ENCODE data around the gene SYNC. TPM values are rescaled to one million over a fixed set of nuclear protein-coding genes. Genes with fewer than 3 reads are reported as not detected.

SYNC gene
- total and polyA plus RNA-seq, 2 of the 8 experiments (the other 6 are each of a cell fraction or from before 2014, with no cell fraction given), result 0.06 to 0.17 TPM

DNA sequence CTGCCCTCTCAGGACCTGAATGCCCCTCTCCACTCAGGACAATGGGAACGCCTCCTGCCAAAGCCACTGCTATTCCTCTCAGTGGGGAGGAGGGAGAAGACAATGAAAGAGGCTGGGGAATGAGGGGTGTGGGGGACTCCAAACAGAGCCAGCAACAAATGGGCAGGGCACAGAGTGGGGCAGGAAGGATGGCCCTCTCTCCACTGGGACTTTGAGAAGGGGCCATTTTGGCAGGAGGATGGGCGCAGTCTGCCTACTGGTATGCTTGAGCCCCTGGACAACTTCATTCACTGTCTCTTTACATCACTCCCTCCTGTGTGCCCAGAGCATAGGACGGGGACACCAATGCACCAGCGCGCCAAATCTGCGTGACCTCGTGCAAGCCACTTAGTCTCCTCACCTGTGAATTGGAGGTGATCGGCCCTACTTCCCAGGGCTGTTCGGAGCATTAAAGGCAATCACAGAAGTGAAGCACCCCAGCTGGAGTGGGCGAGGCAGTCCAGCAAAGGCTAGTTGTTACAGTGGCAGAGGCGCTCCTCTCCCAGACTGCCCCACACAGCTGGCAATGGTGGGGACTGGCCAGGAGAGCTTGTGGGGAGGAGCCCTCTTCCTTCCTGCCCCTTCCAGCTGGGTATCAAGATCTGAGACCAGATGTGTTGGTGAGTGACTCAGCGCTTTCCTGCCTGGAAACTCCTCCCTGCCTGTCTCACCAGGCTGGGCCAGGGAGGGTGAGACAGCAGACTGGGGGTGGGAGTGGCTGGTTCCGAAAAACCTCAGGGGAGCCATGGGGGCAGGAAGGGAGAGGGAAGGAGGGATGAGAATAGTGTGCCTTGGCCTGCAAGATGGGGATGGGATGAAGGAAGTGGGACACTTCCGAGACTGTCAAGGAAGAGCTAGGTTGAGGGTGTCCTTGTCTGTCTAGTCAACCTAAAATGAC, 22.4 kb upstream of the SYNC start:
- Histone ChIP-seq H2BK12ac (ENCODE audit: low read depth, low read length) (peak overlapping the region; percentile 99), H3K79me2 (ENCODE audit: control insufficient read depth in 1 of 2, insufficient read depth in 2 of 2, low read length in 2 of 2) (no peaks in the 10 kb centered on the region), H2AFZ (ENCODE audit: low read length) (peak overlapping the region; percentile 83), H3K36me3 (ENCODE audit: control insufficient read depth in 2 of 4, insufficient read depth in 4 of 4, low read length in 3 of 4) (no peaks in the 10 kb centered on the region; a peak in 1 of 8 replicates), H4K8ac (ENCODE audit: extremely low read depth, insufficient read depth, low read length) (no peak overlapping the region), H2BK15ac (ENCODE audit: low read length) (peak overlapping the region; percentile 100), H4K20me1 (replicated peaks in 1 of 2; ENCODE audit: control insufficient read depth in 1 of 2, insufficient read depth in 2 of 2, low read length in 2 of 2) (no peaks in the 10 kb centered on the region), H3K23me2 (ENCODE audit: low read depth, low read length) (no peaks in the 10 kb centered on the region), H3K27me3 (replicated peaks in 1 of 4; ENCODE audit: control insufficient read depth in 3 of 4, extremely low read depth in 1 of 4, insufficient read depth in 3 of 4, low read length in 3 of 4) (no peaks in the 10 kb centered on the region; a peak in 1 of 7 replicates), H3K79me1 (ENCODE audit: low read depth, low read length) (no peaks in the 10 kb centered on the region), H4K5ac (ENCODE audit: insufficient read length, low read depth, low read length) (peak overlapping the region; percentile 13), H2BK120ac (replicated peaks; ENCODE audit: low read depth, low read length) (peak overlapping the region; percentile 66), H3K14ac (ENCODE audit: insufficient read length) (no peak overlapping the region), H2AK5ac (ENCODE audit: low read depth, low read length) (peak overlapping the region; percentile 46), H3K27ac (ENCODE audit: low read depth, low read length) (peak overlapping the region; percentile 49; the same call in 1 of the 2 replicates), H3K18ac (ENCODE audit: extremely low read depth, low read length) (peak overlapping the region; percentile 97), H3K9me3 (ENCODE audit: insufficient read depth in 2 of 2, low read depth in 1 of 2, low read length in 1 of 2) (no peaks in the 10 kb centered on the region), H2BK5ac (ENCODE audit: low read depth, low read length) (peak overlapping the region; percentile 92; the same call in 1 of the 2 replicates), H4K91ac (replicated peaks; ENCODE audit: insufficient read length, low read length) (peak overlapping the region; percentile 98), H3K4ac (replicated peaks; ENCODE audit: insufficient read length, low read depth, low read length) (peak overlapping the region; percentile 69), H3K9ac (replicated peaks in 1 of 4; ENCODE audit: extremely low read depth in 1 of 4, low read depth in 3 of 4, low read length in 3 of 4) (no peak overlapping the region; a peak in 1 of 7 replicates), H3K4me1 (replicated peaks in 1 of 4; ENCODE audit: control insufficient read depth in 3 of 4, insufficient read depth in 4 of 4, low read length in 3 of 4) (peaks cover 3 to 13% (median 13%) of the 10 kb centered on the region in 4 experiments), H3K23ac (ENCODE audit: insufficient read length) (no peak overlapping the region), H3K56ac (replicated peaks; ENCODE audit: insufficient read length, low read depth, low read length) (no peak overlapping the region), H3K4me3 (ENCODE audit: extremely low read depth in 1 of 4, insufficient read depth in 2 of 4, low read depth in 3 of 4, low read length in 4 of 4) (no peak overlapping the region), H3K4me2 (ENCODE audit: insufficient read depth in 1 of 2, low read depth in 2 of 2, low read length in 2 of 2) (peak overlapping the region; percentile 24 to 28; a peak in 3 of 4 replicates), H2BK20ac (ENCODE audit: low read length) (peak overlapping the region; percentile 99)
- ChIA-PET POLR2A (ENCODE audit: partially characterized antibody) (interaction anchor here (0.6 to 1.4 kb wide), 9 partner anchors 17 to 58 kb away, joined by 3 to 9 read pairs (median 3); no protein-coding TSS in a partner anchor), CTCF (ENCODE audit: partially characterized antibody) (interaction anchor here (0.8 to 4.9 kb wide), 9 partner anchors 8 to 477 kb away, joined by 3 to 23 read pairs (median 3); no protein-coding TSS in a partner anchor)
- FAIRE-seq (no peak), DNase-seq (ENCODE audit: low read depth in 1 of 2, low spot score in 2 of 2) (peak in 1 of 2 experiments; percentile 56)
- 82% methylated on average over 13 of the region's 14 CpGs; no CpG with 5 or more reads in 1 of the 2 experiments for WGBS, 2 experiments (ENCODE audit: extremely low coverage in 1 of 2, insufficient coverage in 1 of 2, insufficient read length in 1 of 2, insufficient replicate concordance in 2 of 2, low coverage in 1 of 2, low lambda C conversion rate in 2 of 2, missing lambda C conversion rate in 1 of 2)
- TF ChIP-seq SIX5 (IDR thresholded peaks at IDR 0.05; ENCODE audit: low read depth, low read length), result no peak
- no peak for TF ChIP-seq GABPA (IDR thresholded peaks at IDR 0.05; ENCODE audit: borderline replicate concordance, insufficient read depth, low read length)
- no peak for TF ChIP-seq POU5F1 (IDR thresholded peaks at IDR 0.05; ENCODE audit: low read depth, low read length)
- no peak for TF ChIP-seq BRCA1 (IDR thresholded peaks at IDR 0.05; ENCODE audit: low read depth, low read length)
- 0 out of 2 replicates have a peak, but pooled peaks have one; percentile 23 for TF ChIP-seq TCF12 (IDR thresholded peaks at IDR 0.05; ENCODE audit: low read depth, low read length)
- TF ChIP-seq BCL11A (IDR thresholded peaks at IDR 0.05; ENCODE audit: low read depth in 2 of 2, low read length in 2 of 2), result no peak
- TF ChIP-seq SIRT6 (IDR thresholded peaks at IDR 0.05; ENCODE audit: low read length), result no peak
- peak; percentile 98 for TF ChIP-seq BACH1 (IDR thresholded peaks at IDR 0.05; ENCODE audit: low read length)
- TF ChIP-seq KDM4A (IDR thresholded peaks at IDR 0.05; ENCODE audit: low read depth, low read length, severe bottlenecking), result no peak
